ENCODE measurements around the gene CCR7.

The CCR7 gene

DNA sequence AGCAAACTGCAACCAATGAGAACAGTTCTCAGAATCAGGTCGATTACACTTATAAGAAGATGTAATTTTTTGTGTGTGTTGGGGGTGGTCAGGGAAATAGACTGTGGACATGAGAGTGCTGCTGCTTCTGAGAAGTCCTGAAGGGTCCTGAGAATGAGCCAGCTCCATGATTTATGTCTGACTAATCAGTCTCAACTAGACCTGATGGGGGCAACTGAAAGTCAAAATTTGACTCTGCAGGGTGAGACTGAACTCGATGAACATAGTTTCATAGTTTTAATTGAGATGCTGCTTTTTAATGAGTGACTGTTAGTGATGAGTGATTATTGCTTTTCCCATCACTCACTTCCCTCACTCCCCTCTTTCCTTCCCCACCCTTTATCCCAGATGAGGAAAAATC lies 45.1 kb upstream of the CCR7 start:
- Histone ChIP-seq H3K4me3 (ENCODE audit: low read depth, low read length) (no peak overlapping the region), H3K36me3 (no peaks in the 10 kb centered on the region), H3K27me3 (ENCODE audit: insufficient read depth, low read depth, severe bottlenecking) (peaks cover 72% of the 10 kb centered on the region), H3K27ac (no peak overlapping the region), H3K9me3 (ENCODE audit: severe bottlenecking) (no peaks in the 10 kb centered on the region)
- DNase-seq = no peak
- TF ChIP-seq, protein P1, sequence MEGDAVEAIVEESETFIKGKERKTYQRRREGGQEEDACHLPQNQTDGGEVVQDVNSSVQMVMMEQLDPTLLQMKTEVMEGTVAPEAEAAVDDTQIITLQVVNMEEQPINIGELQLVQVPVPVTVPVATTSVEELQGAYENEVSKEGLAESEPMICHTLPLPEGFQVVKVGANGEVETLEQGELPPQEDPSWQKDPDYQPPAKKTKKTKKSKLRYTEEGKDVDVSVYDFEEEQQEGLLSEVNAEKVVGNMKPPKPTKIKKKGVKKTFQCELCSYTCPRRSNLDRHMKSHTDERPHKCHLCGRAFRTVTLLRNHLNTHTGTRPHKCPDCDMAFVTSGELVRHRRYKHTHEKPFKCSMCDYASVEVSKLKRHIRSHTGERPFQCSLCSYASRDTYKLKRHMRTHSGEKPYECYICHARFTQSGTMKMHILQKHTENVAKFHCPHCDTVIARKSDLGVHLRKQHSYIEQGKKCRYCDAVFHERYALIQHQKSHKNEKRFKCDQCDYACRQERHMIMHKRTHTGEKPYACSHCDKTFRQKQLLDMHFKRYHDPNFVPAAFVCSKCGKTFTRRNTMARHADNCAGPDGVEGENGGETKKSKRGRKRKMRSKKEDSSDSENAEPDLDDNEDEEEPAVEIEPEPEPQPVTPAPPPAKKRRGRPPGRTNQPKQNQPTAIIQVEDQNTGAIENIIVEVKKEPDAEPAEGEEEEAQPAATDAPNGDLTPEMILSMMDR (IDR thresholded peaks at IDR 0.05; ENCODE audit: low read depth, low read length) = no peak

DNA sequence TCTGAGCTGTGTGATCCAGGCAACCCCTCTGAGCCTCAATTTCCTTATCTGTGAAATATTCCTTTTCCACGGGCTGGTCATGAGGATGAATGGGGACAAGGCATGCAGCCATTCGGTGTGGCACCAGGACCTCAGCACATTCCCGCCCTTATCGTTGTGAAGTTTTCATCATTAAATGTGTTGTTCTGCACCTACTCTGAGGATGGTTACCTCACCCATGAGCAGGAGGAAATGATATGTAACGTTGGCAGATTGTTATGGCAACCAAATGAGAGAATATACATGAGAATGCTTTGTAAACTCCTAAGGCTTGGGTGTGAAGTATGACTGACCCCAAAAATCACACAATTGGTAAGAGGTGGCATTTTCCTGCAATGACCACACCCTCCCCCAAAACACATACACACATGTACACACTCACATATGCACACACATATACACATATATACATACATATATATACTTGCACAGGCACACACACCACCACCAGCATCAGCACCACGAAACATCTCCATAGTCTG lies 42.8 kb upstream of the CCR7 start:
- Histone ChIP-seq H3K27me3 (ENCODE audit: insufficient read depth, low read depth, severe bottlenecking) (peaks cover 61% of the 10 kb centered on the region), H3K27ac (no peak overlapping the region), H3K36me3 (no peaks in the 10 kb centered on the region), H3K9me3 (ENCODE audit: severe bottlenecking) (no peaks in the 10 kb centered on the region), H3K4me3 (ENCODE audit: low read depth, low read length) (no peak overlapping the region)
- TF ChIP-seq, protein P1 (IDR thresholded peaks at IDR 0.05; ENCODE audit: low read depth, low read length) = no peak
- no peak for DNase-seq

DNA sequence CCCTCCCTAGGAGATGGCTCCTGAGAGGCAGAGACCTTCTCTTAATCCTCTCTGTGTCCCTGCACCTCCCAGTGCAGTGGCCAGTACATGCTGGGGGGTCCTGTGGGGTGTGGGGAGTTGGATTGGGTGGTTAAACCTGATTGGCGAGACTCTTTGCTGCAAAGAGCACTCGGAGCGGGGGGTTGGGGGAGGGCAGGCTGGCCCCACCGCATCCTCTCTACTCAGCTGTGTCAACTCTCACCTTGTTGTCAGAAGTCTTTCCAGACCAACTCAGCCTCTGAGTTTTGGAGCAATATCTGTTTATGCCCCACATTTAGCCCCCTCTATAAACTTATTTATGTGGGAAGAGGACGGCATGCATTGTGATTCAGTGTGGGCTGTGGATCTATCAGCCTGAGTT lies 42.4 kb upstream of the CCR7 start:
- peaks cover 56% of the 10 kb centered on the region for H3K27me3 ChIP-seq (ENCODE audit: insufficient read depth, low read depth, severe bottlenecking)
- TF ChIP-seq, protein P1 (IDR thresholded peaks at IDR 0.05; ENCODE audit: low read depth, low read length) = no peak
- no peak overlapping the region for H3K4me3 ChIP-seq (ENCODE audit: low read depth, low read length)
- no peak for DNase-seq
- H3K36me3 ChIP-seq = no peaks in the 10 kb centered on the region
- no peaks in the 10 kb centered on the region for H3K9me3 ChIP-seq (ENCODE audit: severe bottlenecking)
- H3K27ac ChIP-seq = no peak overlapping the region

DNA sequence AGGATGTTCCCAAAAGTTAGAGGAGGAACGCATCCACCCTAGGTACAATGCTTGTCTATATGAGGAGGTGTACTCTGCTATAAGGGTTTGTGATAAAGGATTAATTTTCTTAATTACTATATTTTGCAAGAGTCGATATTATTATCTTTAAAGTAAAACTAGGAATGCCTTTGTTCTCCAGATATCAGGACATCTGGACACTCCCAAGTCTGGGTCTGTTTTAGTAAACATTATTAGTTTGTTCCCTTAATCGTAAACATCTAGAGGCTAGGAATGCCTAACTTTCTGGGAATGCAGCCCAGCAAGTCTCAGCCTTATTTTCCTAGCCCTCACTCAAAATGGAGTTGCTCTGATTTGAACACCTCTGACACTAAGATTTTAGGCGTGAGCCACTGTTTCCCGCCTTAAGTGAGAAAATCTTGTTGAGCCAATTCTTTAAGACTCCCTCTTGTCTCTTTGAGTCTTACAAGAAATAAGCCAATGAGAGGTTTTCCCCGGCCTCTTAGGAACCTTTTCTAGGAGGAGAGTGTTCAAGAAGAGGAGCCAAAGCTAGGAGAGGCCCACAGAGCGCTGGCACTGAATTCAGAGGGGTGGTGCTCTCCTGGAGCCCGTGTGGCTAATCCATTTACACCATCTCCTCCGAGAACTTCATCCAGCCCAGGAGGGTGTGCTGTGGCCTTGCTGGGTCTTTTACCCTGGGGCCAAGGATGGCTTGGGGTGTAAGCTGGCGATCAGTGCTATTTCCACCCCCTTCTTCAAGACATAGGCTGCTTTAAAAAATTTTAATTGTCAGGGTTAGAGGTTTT lies 41.5 kb upstream of the CCR7 start:
- H3K9me3 ChIP-seq (ENCODE audit: severe bottlenecking) = no peaks in the 10 kb centered on the region
- TF ChIP-seq, protein P1 (IDR thresholded peaks at IDR 0.05; ENCODE audit: low read depth, low read length) = no peak
- H3K27ac ChIP-seq = no peak overlapping the region
- no peak for DNase-seq
- H3K27me3 ChIP-seq (ENCODE audit: insufficient read depth, low read depth, severe bottlenecking) = peaks cover 47% of the 10 kb centered on the region
- H3K36me3 ChIP-seq = no peaks in the 10 kb centered on the region
- H3K4me3 ChIP-seq (ENCODE audit: low read depth, low read length) = no peak overlapping the region

DNA sequence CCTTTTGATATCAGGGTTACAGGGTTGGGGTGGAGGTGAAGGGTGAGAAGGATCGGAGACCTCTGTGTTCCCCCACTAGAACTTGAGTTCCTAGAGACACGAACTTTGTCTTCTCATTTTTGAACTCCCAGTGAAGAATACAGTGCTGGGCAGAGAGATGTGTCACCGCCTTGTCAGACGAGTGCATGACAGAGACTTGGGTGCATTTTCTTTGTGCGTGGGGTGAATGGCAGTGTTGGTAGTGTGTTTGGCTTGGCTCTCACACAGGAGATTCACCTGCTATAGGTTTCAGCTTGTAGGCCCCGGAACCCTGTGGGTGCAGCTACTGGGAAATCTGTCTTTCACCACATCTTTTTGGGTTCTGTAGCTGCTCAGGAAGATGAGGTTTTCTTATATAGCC lies 40.0 kb upstream of the CCR7 start:
- no peak overlapping the region for H3K4me3 ChIP-seq (ENCODE audit: low read depth, low read length)
- H3K27ac ChIP-seq = no peak overlapping the region
- no peak for DNase-seq
- H3K36me3 ChIP-seq = no peaks in the 10 kb centered on the region
- TF ChIP-seq, protein P1 (IDR thresholded peaks at IDR 0.05; ENCODE audit: low read depth, low read length) = no peak
- H3K27me3 ChIP-seq (ENCODE audit: insufficient read depth, low read depth, severe bottlenecking) = peaks cover 42% of the 10 kb centered on the region
- no peaks in the 10 kb centered on the region for H3K9me3 ChIP-seq (ENCODE audit: severe bottlenecking)
